Loucy (cell line): ENCODE measurements around the gene CCDC47.

Source experiments
- H2AFZ ChIP-seq: fragments of 200-600 bp; sonication (generic); 2 replicates; pipeline ENCODE4 v1.6.0; 2016; ENCODE audit warnings: antibody characterized with exemption, mild to moderate bottlenecking, low read length, moderate library complexity
- H3F3A ChIP-seq: fragments of 200-600 bp; 2 replicates; pipeline ENCODE4 v1.6.0; 2016; ENCODE audit warnings: antibody characterized with exemption, low read depth, mild to moderate bottlenecking
- H3K27me3 ChIP-seq: fragments of 200-600 bp; sonication (generic); 2 replicates; pipeline ENCODE4 v1.6.1; 2014; ENCODE audit warnings: low read length, mild to moderate bottlenecking; ENCODE audit not compliant: insufficient read depth, poor library complexity, severe bottlenecking
- H3K36me3 ChIP-seq: fragments of 200-600 bp; sonication (generic); 2 replicates; pipeline ENCODE4 v1.6.1; 2016; ENCODE audit warnings: low read length; ENCODE audit not compliant: insufficient read depth
- H3K4me1 ChIP-seq: fragments of 200-600 bp; sonication (generic); 2 replicates; pipeline ENCODE4 v1.5.1; 2014; ENCODE audit warnings: low read length, mild to moderate bottlenecking; ENCODE audit not compliant: insufficient read depth, poor library complexity, severe bottlenecking
- H3K4me2 ChIP-seq: fragments of 200-600 bp; sonication (generic); 2 replicates; pipeline ENCODE4 v1.6.0; 2014; ENCODE audit warnings: antibody characterized with exemption, low read length, low read depth, mild to moderate bottlenecking; ENCODE audit not compliant: poor library complexity, severe bottlenecking
- H3K4me3 ChIP-seq: fragments of 200-600 bp; sonication (generic); 2 replicates; pipeline ENCODE4 v1.5.1; 2014; ENCODE audit warnings: low read length, mild to moderate bottlenecking, mixed read lengths; ENCODE audit not compliant: poor library complexity, severe bottlenecking
- H3K79me2 ChIP-seq: fragments of 200-600 bp; sonication (generic); 2 replicates; pipeline ENCODE4 v1.6.1; 2014; ENCODE audit warnings: low read length; ENCODE audit not compliant: insufficient read depth
- H3K9ac ChIP-seq: fragments of 200-600 bp; sonication (generic); 2 replicates; pipeline ENCODE4 v1.6.0; 2014; ENCODE audit warnings: mild to moderate bottlenecking, low read depth, low read length, moderate library complexity; ENCODE audit not compliant: poor library complexity, severe bottlenecking
- H3K9me2 ChIP-seq: fragments of 200-600 bp; sonication (generic); replicated peaks from 2 replicates; pipeline ENCODE4 v1.6.1; 2016; ENCODE audit warnings: low read depth, low read length, mixed read lengths
- H3K9me3 ChIP-seq: fragments of 200-600 bp; sonication (generic); 2 replicates; pipeline ENCODE4 v1.6.1; 2014; ENCODE audit warnings: mild to moderate bottlenecking, antibody characterized with exemption, low read length, low read depth; ENCODE audit not compliant: insufficient read depth
- H4K20me1 ChIP-seq: fragments of 200-600 bp; sonication (generic); 2 replicates; pipeline ENCODE4 v1.6.0; 2014; ENCODE audit warnings: antibody characterized with exemption, low read length, mild to moderate bottlenecking; ENCODE audit not compliant: insufficient read depth, poor library complexity, severe bottlenecking
- CTCF ChIP-seq: fragments of 200-600 bp; sonication (generic); conservative IDR thresholded peaks from 2 replicates; pipeline ENCODE4 v1.5.1; 2014; ENCODE audit warnings: mild to moderate bottlenecking, antibody characterized with exemption, low read length
- EZH2phosphoT487 ChIP-seq: fragments of 200-600 bp; IDR thresholded peaks from 2 replicates; pipeline ENCODE4 v1.6.1; 2018; ENCODE audit warnings: antibody characterized with exemption, mild to moderate bottlenecking, moderate library complexity, borderline replicate concordance

CCDC47 gene

GRCh38 chr17:63707151-63707550, 66.2 kb downstream of the CCDC47 start:
- H3K4me1 ChIP-seq: peaks cover 18% of the 10 kb centered on the region
- no peaks in the 10 kb centered on the region for H3K27me3 ChIP-seq
- H3K79me2 ChIP-seq: no peaks in the 10 kb centered on the region
- 0 out of 2 replicates have a peak, but pooled peaks cover 4% of the 10 kb centered on the region for H3F3A ChIP-seq
- peaks cover 9% of the 10 kb centered on the region; the same call in 1 of the 2 replicates for H3K36me3 ChIP-seq
- no peaks in the 10 kb centered on the region for H4K20me1 ChIP-seq
- H3K9me3 ChIP-seq: no peaks in the 10 kb centered on the region
- TF ChIP-seq CTCF: no peak
- no peak for TF ChIP-seq EZH2phosphoT487
- no peaks in the 10 kb centered on the region for H3K9me2 ChIP-seq
- H3K4me2 ChIP-seq: no peak overlapping the region
- H2AFZ ChIP-seq: no peak overlapping the region
- no peak overlapping the region for H3K4me3 ChIP-seq
- no peak overlapping the region for H3K9ac ChIP-seq

GRCh38 chr17:63706336-63707082, 66.9 kb downstream of the CCDC47 start:
- H3F3A ChIP-seq: 0 out of 2 replicates have a peak, but pooled peaks cover 6% of the 10 kb centered on the region
- H2AFZ ChIP-seq: no peak overlapping the region
- H3K9me2 ChIP-seq: no peaks in the 10 kb centered on the region
- H4K20me1 ChIP-seq: no peaks in the 10 kb centered on the region
- peaks cover 22% of the 10 kb centered on the region for H3K4me1 ChIP-seq
- H3K79me2 ChIP-seq: no peaks in the 10 kb centered on the region; the same call in 1 of the 2 replicates
- H3K9me3 ChIP-seq: no peaks in the 10 kb centered on the region
- peaks cover 9% of the 10 kb centered on the region; the same call in 1 of the 2 replicates for H3K36me3 ChIP-seq
- no peak for TF ChIP-seq CTCF
- TF ChIP-seq EZH2phosphoT487: no peak
- no peaks in the 10 kb centered on the region for H3K27me3 ChIP-seq
- H3K4me2 ChIP-seq: peak overlapping the region; percentile 29
- no peak overlapping the region for H3K4me3 ChIP-seq
- H3K9ac ChIP-seq: no peak overlapping the region

GRCh38 chr17:63705657-63706056, 67.7 kb downstream of the CCDC47 start:
- no peaks in the 10 kb centered on the region for H4K20me1 ChIP-seq
- H3K4me2 ChIP-seq: no peak overlapping the region
- no peak overlapping the region for H2AFZ ChIP-seq
- no peaks in the 10 kb centered on the region for H3K27me3 ChIP-seq
- H3K9ac ChIP-seq: no peak overlapping the region
- H3K9me3 ChIP-seq: no peaks in the 10 kb centered on the region
- 0 out of 2 replicates have a peak, but pooled peaks cover 9% of the 10 kb centered on the region for H3F3A ChIP-seq
- H3K4me3 ChIP-seq: no peak overlapping the region
- peaks cover 7% of the 10 kb centered on the region; the same call in 1 of the 2 replicates for H3K79me2 ChIP-seq
- H3K9me2 ChIP-seq: no peaks in the 10 kb centered on the region
- TF ChIP-seq CTCF: no peak
- TF ChIP-seq EZH2phosphoT487: no peak
- H3K36me3 ChIP-seq: peaks cover 9% of the 10 kb centered on the region; the same call in 1 of the 2 replicates
- H3K4me1 ChIP-seq: peaks cover 29% of the 10 kb centered on the region
